Fibroblast of lung (primary cell): ENCODE results near the gene NKAIN2. TPM values are rescaled to one million over a fixed set of nuclear protein-coding genes. Genes with fewer than 3 reads are reported as not detected.
"Not testable (repeated sequence)": the region's sequence is repeated elsewhere in the genome, so short reads cannot be mapped to it uniquely, and the experiment has no call there.

Experiments used
- DNase-seq, 2 donors: peaks; one replicate each; pipeline versions ENCODE4 v3.0.0 to v3.0.0-alpha.2; 2010; ENCODE audit warnings: low read depth in 2 of 2
- H2AFZ ChIP-seq: 2 replicates; pipeline ENCODE4 v1.5.1; 2012; ENCODE audit warnings: low read length, control low read depth, inconsistent platforms
- H3K27ac ChIP-seq: 2 replicates; pipeline ENCODE4 v1.5.1; 2011; ENCODE audit warnings: low read length, control low read depth; ENCODE audit not compliant: insufficient read depth
- H3K27me3 ChIP-seq: 2 replicates; pipeline ENCODE4 v1.5.1; 2011; ENCODE audit warnings: mild to moderate bottlenecking, low read length; ENCODE audit not compliant: control insufficient read depth, insufficient read depth
- H3K36me3 ChIP-seq: 2 replicates; pipeline ENCODE4 v1.5.1; 2011; ENCODE audit warnings: low read length; ENCODE audit not compliant: control insufficient read depth, insufficient read depth
- H3K4me1 ChIP-seq: 2 replicates; pipeline ENCODE4 v1.5.1; 2011; ENCODE audit warnings: low read length; ENCODE audit not compliant: control insufficient read depth, insufficient read depth; ENCODE audit errors: extremely low read depth
- H3K4me2 ChIP-seq: 2 replicates; pipeline ENCODE4 v1.5.1; 2011; ENCODE audit warnings: low read length, control low read depth; ENCODE audit not compliant: insufficient read depth; ENCODE audit errors: extremely low read depth
- H3K4me3 ChIP-seq, 4 experiments: fragments of 200-600 bp in 1 of 4; sonication (generic) in 1 of 4; replicated peaks in 1 of 4; 2 replicates each; pipeline ENCODE4 v1.5.1; 2011 to 2016; ENCODE audit warnings: low read length in 4 of 4, low read depth in 3 of 4, mild to moderate bottlenecking in 3 of 4, control low read depth in 2 of 4, inconsistent platforms in 1 of 4, mixed read lengths in 1 of 4; ENCODE audit not compliant: insufficient read depth in 1 of 4; ENCODE audit errors: control extremely low read depth in 1 of 4
- H3K79me2 ChIP-seq: 2 replicates; pipeline ENCODE4 v1.5.1; 2012; ENCODE audit warnings: mild to moderate bottlenecking, low read length, inconsistent platforms; ENCODE audit not compliant: control insufficient read depth, insufficient read depth
- H3K9ac ChIP-seq: 2 replicates; pipeline ENCODE4 v1.5.1; 2011; ENCODE audit warnings: mild to moderate bottlenecking, low read length, control low read depth; ENCODE audit not compliant: insufficient read depth
- H3K9me3 ChIP-seq: 2 replicates; pipeline ENCODE4 v1.5.1; 2012; ENCODE audit warnings: low read depth, low read length; ENCODE audit not compliant: control insufficient read depth, insufficient read depth
- H4K20me1 ChIP-seq: 2 replicates; pipeline ENCODE4 v1.5.1; 2011; ENCODE audit warnings: low read length; ENCODE audit not compliant: control insufficient read depth, insufficient read depth; ENCODE audit errors: extremely low read depth
- EZH2 ChIP-seq: IDR thresholded peaks from 2 replicates; pipeline ENCODE4 v1.5.1; 2012; ENCODE audit warnings: low read length, control low read depth, mild to moderate bottlenecking; ENCODE audit errors: missing control alignments
- polyA plus RNA-seq, 2 donors: library from polyadenylated mRNA; depleted of rRNA in 1 of 2; stranded (reverse) in 1 of 2; unstranded in 1 of 2; fragments of >200 nt; gene quantifications; 2 replicates each; pipeline ENCODE4 v1.2.1, GENCODE V29; 2011 to 2012; ENCODE audit warnings: missing spikeins in 1 of 2
- total RNA-seq: library from RNA; depleted of rRNA; stranded (reverse); fragments of >200 nt; gene quantifications from 2 replicates; pipeline ENCODE4 v1.2.1, GENCODE V29; 2014
- TF ChIP-seq, protein P1 (sequence below), 2 donors: IDR thresholded peaks in 1 of 2; conservative IDR thresholded peaks in 1 of 2; 1 replicate in 1 of 2; 2 replicates in 1 of 2; pipeline ENCODE4 v1.5.1; 2011 to 2012; ENCODE audit warnings: low read length in 2 of 2, control low read depth in 1 of 2, inconsistent platforms in 1 of 2, low read depth in 1 of 2, mild to moderate bottlenecking in 1 of 2

Gene NKAIN2
- total and polyA plus RNA-seq, 2 donors (not counting 1 experiment from before 2014, with no cell fraction given), result not detected

DNA sequence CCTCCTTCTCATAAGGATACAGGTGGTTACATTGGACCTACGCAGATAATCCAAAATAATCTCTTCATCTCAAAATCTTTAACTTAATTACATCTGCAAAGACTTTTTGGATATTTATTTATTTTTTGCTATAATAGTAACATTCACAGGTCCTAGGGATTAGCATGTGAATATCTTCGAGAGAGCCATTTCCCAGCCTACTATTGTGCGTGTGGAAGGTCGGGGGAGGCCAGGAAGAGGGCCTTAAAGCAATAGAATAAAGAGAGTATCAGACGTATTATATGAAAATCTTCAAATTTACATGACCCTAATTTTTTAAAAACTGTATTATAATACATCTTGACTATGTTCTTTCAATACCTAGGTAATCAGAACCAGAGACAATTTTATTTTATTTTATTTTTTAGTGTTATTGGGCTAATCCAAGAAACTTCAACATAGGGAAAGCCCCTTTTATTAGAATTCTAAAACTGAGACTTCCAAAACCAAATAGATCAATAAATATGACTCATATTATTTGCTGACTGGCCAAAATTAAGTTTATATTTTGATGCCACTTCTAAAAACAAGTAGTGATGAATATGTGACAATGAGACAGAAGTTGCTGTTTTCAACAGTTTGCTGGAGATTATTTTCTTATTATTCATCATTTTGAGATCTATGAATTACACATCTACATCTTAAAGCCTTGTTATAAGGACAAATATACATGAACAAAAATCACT, 536.1 kb downstream of the NKAIN2 start:
- no peak overlapping the region for H3K4me2 ChIP-seq
- no peak overlapping the region for H3K4me3 ChIP-seq
- H3K79me2 ChIP-seq, result no peaks in the 10 kb centered on the region
- TF ChIP-seq, protein P1, sequence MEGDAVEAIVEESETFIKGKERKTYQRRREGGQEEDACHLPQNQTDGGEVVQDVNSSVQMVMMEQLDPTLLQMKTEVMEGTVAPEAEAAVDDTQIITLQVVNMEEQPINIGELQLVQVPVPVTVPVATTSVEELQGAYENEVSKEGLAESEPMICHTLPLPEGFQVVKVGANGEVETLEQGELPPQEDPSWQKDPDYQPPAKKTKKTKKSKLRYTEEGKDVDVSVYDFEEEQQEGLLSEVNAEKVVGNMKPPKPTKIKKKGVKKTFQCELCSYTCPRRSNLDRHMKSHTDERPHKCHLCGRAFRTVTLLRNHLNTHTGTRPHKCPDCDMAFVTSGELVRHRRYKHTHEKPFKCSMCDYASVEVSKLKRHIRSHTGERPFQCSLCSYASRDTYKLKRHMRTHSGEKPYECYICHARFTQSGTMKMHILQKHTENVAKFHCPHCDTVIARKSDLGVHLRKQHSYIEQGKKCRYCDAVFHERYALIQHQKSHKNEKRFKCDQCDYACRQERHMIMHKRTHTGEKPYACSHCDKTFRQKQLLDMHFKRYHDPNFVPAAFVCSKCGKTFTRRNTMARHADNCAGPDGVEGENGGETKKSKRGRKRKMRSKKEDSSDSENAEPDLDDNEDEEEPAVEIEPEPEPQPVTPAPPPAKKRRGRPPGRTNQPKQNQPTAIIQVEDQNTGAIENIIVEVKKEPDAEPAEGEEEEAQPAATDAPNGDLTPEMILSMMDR (conservative IDR thresholded peaks at IDR 0.05 in 1 of 2, IDR thresholded peaks at IDR 0.05 in 1 of 2; ENCODE audit: low read depth in 1 of 2, low read length in 2 of 2), result no peak
- TF ChIP-seq EZH2, result no peak
- DNase-seq, result no peak
- no peaks in the 10 kb centered on the region for H3K4me1 ChIP-seq
- no peaks in the 10 kb centered on the region for H3K27me3 ChIP-seq
- no peaks in the 10 kb centered on the region for H4K20me1 ChIP-seq
- H3K9ac ChIP-seq, result no peak overlapping the region
- no peaks in the 10 kb centered on the region for H3K9me3 ChIP-seq
- no peak overlapping the region for H2AFZ ChIP-seq
- H3K36me3 ChIP-seq, result no peaks in the 10 kb centered on the region
- no peak overlapping the region for H3K27ac ChIP-seq

DNA sequence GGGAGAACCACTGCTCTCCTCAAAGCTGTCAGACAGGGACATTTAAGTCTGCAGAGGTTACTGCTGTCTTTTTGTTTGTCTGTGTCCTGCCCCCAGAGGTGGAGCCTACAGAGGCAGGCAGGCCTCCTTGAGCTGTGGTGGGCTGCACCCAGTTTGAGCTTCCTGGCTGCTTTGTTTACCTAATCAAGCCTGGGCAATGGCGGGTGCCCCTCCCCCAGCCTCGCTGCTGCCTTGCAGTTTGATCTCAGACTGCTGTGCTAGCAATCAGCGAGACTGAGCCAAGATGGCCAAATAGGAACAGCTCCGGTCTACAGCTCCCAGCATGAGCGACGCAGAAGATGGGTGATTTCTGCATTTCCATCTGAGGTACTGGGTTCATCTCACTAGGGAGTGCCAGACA, 544.7 kb downstream of the NKAIN2 start:
- not testable (repeated sequence) for H3K4me3 ChIP-seq, H3K36me3 ChIP-seq, DNase-seq, H3K27me3 ChIP-seq, H3K27ac ChIP-seq, H3K9ac ChIP-seq, H3K4me1 ChIP-seq, H4K20me1 ChIP-seq, H3K4me2 ChIP-seq, H3K9me3 ChIP-seq, H2AFZ ChIP-seq, H3K79me2 ChIP-seq

DNA sequence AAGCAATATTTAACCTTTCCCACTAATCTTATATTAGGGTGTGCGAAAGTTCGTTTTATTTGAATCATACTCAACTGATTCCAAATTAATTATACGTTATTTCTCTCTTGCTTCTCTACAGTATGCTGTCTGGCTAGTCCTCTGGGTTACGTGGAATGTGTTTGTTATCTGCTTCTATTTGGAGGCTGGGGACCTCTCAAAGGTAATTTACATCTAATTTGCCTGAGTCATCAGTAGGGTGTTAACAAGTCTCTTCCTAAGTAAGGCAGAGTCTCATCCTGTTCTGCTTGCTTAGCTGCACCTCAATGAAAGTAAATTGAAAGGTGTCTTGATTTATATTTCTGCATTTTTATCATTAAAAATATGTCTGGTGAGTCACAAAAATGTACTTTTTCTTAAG, 551.5 kb downstream of the NKAIN2 start:
- H3K27me3 ChIP-seq, result no peaks in the 10 kb centered on the region
- no peaks in the 10 kb centered on the region for H3K9me3 ChIP-seq
- no peak overlapping the region for H3K4me2 ChIP-seq
- H3K4me1 ChIP-seq, result no peaks in the 10 kb centered on the region
- no peak overlapping the region for H3K4me3 ChIP-seq
- H3K36me3 ChIP-seq, result no peaks in the 10 kb centered on the region
- no peak overlapping the region for H3K9ac ChIP-seq
- H2AFZ ChIP-seq, result no peak overlapping the region
- no peak overlapping the region for H3K27ac ChIP-seq
- TF ChIP-seq, protein P1 (conservative IDR thresholded peaks at IDR 0.05 in 1 of 2, IDR thresholded peaks at IDR 0.05 in 1 of 2; ENCODE audit: low read depth in 1 of 2, low read length in 2 of 2), result no peak
- no peak for TF ChIP-seq EZH2
- no peak for DNase-seq
- no peaks in the 10 kb centered on the region for H4K20me1 ChIP-seq
- no peaks in the 10 kb centered on the region for H3K79me2 ChIP-seq
